GM10248 (cell line): ENCODE results near the gene OXT.

Experiments
- CTCF ChIA-PET: fragments of 300-600 bp; sonication (Branson Sonifier 250); formaldehyde crosslinking; extraction: SDS; loops from one replicate; lab custom pipeline; 2021; ENCODE audit warnings: antibody characterized with exemption; lab: Yijun Ruan, JAX
- POLR2A ChIA-PET: fragments of 350-650 bp; sonication (Branson Sonifier 250); formaldehyde crosslinking; extraction: SDS; loops from one replicate; lab custom pipeline; 2020; ENCODE audit warnings: antibody characterized with exemption; lab: Yijun Ruan, JAX
- DNase-seq: peaks from one replicate; pipeline ENCODE4 v3.0.0; 2012; ENCODE audit errors: extremely low spot score
- TF ChIP-seq, protein P1 (sequence below): IDR thresholded peaks from 2 replicates; pipeline ENCODE4 v1.5.1; 2012; ENCODE audit warnings: mild to moderate bottlenecking, low read depth; ENCODE audit errors: extremely low read depth, missing control alignments, control extremely low read depth

OXT gene

GRCh38 chr20:3077618-3078134, 6.3 kb downstream of the OXT start:
- CTCF ChIA-PET = interaction anchor here (0.9 to 1.3 kb wide), 4 partner anchors 10 to 239 kb away, joined by 3 to 4 read pairs (median 4); no protein-coding TSS in a partner anchor
- TF ChIP-seq, protein P1, sequence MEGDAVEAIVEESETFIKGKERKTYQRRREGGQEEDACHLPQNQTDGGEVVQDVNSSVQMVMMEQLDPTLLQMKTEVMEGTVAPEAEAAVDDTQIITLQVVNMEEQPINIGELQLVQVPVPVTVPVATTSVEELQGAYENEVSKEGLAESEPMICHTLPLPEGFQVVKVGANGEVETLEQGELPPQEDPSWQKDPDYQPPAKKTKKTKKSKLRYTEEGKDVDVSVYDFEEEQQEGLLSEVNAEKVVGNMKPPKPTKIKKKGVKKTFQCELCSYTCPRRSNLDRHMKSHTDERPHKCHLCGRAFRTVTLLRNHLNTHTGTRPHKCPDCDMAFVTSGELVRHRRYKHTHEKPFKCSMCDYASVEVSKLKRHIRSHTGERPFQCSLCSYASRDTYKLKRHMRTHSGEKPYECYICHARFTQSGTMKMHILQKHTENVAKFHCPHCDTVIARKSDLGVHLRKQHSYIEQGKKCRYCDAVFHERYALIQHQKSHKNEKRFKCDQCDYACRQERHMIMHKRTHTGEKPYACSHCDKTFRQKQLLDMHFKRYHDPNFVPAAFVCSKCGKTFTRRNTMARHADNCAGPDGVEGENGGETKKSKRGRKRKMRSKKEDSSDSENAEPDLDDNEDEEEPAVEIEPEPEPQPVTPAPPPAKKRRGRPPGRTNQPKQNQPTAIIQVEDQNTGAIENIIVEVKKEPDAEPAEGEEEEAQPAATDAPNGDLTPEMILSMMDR = no peak
- DNase-seq = no peak
- POLR2A ChIA-PET = no interaction called here

DNA sequence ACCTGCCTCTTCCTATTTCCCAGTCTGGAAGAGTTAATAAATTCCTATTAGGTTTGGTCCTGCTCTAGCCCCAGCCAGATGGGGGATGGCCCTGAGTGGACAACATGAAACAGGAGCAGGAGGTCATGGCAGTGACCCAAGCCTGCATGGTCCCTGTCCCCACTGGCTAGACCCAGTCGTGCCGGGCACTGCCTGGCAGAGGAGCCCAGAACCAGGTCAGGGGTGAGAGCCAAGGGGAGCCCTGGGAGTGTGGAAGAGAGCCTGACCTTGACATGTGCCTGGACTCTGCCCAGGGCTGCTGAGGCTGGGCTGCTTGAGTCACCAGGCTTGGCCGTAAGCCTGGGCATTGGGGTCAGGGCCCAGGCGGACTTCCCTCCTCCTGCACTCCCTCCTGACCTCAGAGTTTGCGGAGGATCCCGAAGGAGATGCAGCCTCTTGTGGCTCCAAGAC, 9.5 kb downstream of the OXT start:
- POLR2A ChIA-PET = no interaction called here
- TF ChIP-seq, protein P1 = no peak
- DNase-seq = no peak
- CTCF ChIA-PET = no interaction called here

DNA sequence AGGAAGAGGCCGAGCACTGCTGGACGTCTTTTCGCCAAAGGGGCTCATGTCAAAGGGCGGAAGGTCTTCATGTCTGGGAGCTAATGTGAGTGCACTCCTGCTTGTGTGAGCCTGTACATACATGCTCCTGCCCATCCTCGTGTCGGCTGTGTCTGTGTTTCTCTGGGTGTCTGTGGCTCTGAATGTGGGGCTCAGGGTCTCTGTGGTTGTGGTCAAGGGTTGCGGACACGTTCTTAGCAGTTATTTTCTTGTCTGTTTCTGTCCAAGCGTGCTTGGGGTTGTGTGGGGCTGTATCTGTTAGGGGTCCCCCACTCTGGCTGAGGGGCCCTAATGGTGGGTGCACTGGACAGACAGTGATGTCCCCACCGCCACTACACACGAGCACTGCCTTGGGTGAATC, 10.2 kb downstream of the OXT start:
- DNase-seq = no peak
- TF ChIP-seq, protein P1 = no peak
- CTCF ChIA-PET = no interaction called here
- POLR2A ChIA-PET = no interaction called here

DNA sequence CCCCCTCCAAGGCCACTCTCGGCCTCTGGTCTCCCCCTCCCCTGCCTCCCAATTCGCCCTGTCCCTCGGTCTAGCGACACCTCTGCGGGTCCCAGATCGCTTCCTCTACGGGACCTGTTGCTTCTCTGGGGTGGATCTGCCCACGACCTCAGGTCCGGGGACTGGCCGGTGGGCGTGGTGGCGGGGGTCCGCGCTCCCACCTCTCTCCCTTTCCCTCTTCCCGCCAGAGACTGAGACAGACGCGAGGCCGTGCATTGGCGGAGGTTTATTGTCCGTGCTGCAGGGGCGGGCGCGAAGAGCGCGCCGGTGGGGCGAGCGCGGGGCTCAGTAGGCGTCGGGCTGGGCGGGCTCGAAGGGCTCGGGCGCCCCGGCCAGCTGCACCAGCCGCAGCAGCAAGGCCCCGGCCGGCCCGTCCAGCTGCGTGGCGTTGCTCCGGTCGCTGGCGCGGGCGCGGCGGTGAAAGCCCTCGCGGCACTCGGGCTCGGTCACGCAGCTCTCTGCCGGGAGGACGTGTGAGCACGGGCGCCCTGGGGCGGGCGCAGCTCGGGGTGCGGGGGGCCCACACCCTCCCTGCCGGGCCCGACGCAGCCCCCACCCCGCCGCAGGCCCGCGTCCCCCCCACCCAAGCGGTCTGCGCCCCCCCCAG, 11.0 kb downstream of the OXT start:
- ChIA-PET POLR2A (no interaction called here), CTCF (no interaction called here)
- DNase-seq = no peak
- TF ChIP-seq, protein P1 = no peak

GRCh38 chr20:3082955-3083952, 11.8 kb downstream of the OXT start:
- CTCF ChIA-PET = no interaction called here
- TF ChIP-seq, protein P1 = no peak
- POLR2A ChIA-PET = no interaction called here
- DNase-seq = no peak

DNA sequence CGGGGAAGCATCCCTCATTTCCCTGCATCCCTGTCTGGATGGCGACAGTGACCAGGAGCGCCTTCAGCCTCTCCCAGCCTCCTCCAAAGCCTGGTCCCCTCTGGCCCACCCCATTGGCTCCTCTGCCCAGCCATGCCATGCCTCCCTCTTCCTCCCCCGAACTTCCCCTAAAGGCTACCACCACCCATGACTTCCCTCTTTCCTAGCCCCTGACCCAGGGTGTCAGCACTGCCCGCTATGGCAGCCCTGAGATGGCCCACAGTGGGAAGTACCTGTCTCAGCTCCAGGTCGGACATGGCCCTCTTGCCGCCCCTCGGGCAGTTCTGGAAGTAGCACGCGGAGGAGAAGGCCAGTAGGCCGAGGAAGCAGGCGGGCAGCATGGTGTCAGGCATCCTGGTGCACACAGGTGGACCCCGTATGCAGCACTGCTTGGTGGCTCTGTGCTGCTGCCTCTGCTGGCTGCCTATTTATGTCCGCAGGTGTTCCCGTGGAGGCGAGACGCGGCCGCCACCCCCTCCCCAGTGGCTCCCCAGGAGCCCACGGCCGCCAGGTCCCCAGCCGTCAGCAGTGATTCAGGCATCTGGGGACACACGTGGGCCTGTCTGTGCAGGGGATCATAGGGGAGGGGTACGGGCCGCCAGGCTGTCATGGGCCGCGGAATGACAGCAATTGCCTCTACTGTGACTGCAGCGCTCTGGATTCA, 13.0 kb downstream of the OXT start, which contains the start of gene AVP:
AVP (minus strand) TSS at position 442 of the 703 bp plus-strand sequence; CDS start at position 392, 50 bp downstream.
- ChIA-PET POLR2A (no interaction called here), CTCF (no interaction called here)
- TF ChIP-seq, protein P1 = no peak
- peak; percentile 11 for DNase-seq
